NCI-H82 (cell line): ENCODE data around the gene SPTBN1.
A peak's percentile ranks its signal among the peaks of the same experiment; 100 is the strongest.

Experiments
- DNase-seq: peaks from one replicate; lab custom pipeline; 2025; lab: John Stamatoyannopoulos, UW

SPTBN1 gene

GRCh38 chr2:54653572-54654204 is 197.6 kb downstream of the SPTBN1 start:
- DNase-seq: no peak

- DNase-seq: no peak
Observed at GRCh38 chr2:54655046-54655809, 199.1 kb downstream of the SPTBN1 start.

- no peak for DNase-seq
Observed at GRCh38 chr2:54656863-54657262, 200.7 kb downstream of the SPTBN1 start.

- DNase-seq: peak; percentile 79
Observed at GRCh38 chr2:54657664-54658083, 201.5 kb downstream of the SPTBN1 start.

GRCh38 chr2:54658564-54659071 is 202.5 kb downstream of the SPTBN1 start:
- no peak for DNase-seq

GRCh38 chr2:54659527-54659926 is 203.4 kb downstream of the SPTBN1 start:
- no peak for DNase-seq

GRCh38 chr2:54660752-54661151 is 204.6 kb downstream of the SPTBN1 start:
- no peak for DNase-seq

GRCh38 chr2:54663424-54664030 is 207.4 kb downstream of the SPTBN1 start:
- no peak for DNase-seq

- no peak for DNase-seq
Observed at GRCh38 chr2:54664238-54664786, 208.2 kb downstream of the SPTBN1 start.

GRCh38 chr2:54665436-54665856 is 209.3 kb downstream of the SPTBN1 start:
- DNase-seq: peak; percentile 77

GRCh38 chr2:54666131-54666633 is 210.1 kb downstream of the SPTBN1 start:
- no peak for DNase-seq

GRCh38 chr2:54666634-54667265 is 210.6 kb downstream of the SPTBN1 start:
- no peak for DNase-seq

GRCh38 chr2:54667266-54667639 is 211.1 kb downstream of the SPTBN1 start:
- no peak for DNase-seq

- no peak for DNase-seq
Observed at GRCh38 chr2:54667726-54668650, 211.9 kb downstream of the SPTBN1 start.

- DNase-seq: no peak
Observed at GRCh38 chr2:54668711-54669110, 212.6 kb downstream of the SPTBN1 start.

GRCh38 chr2:54669677-54670484 is 213.8 kb downstream of the SPTBN1 start:
- no peak for DNase-seq

- no peak for DNase-seq
Observed at GRCh38 chr2:54670485-54671009, 214.4 kb downstream of the SPTBN1 start.

- no peak for DNase-seq
Observed at GRCh38 chr2:54671010-54671409, 214.9 kb downstream of the SPTBN1 start.

- no peak for DNase-seq
Observed at GRCh38 chr2:54671875-54672589, 215.9 kb downstream of the SPTBN1 start.
